ENCODE results near the gene CSF3R.

CSF3R gene

GRCh38 chr1:36420836-36421317 lies 61.8 kb downstream of the CSF3R start:
- H3K27me3 ChIP-seq (ENCODE audit: insufficient read depth, poor library complexity, severe bottlenecking), result no peaks in the 10 kb centered on the region
- H3K4me1 ChIP-seq (ENCODE audit: insufficient read depth, poor library complexity, severe bottlenecking), result no peaks in the 10 kb centered on the region
- TF ChIP-seq CTCF (IDR thresholded peaks at IDR 0.05; ENCODE audit: poor library complexity, severe bottlenecking), result peak; percentile 94
- no peak overlapping the region for H3K27ac ChIP-seq (ENCODE audit: poor library complexity, severe bottlenecking)
- no peaks in the 10 kb centered on the region for H3K36me3 ChIP-seq (ENCODE audit: low read depth)
- no peaks in the 10 kb centered on the region for H3K9me3 ChIP-seq (ENCODE audit: severe bottlenecking)
- DNase-seq (ENCODE audit: low spot score) (no peak), ATAC-seq (ENCODE audit: low read depth) (peak; percentile 95)
- H3K4me3 ChIP-seq (ENCODE audit: severe bottlenecking), result no peak overlapping the region

GRCh38 chr1:36420409-36420808 lies 62.3 kb downstream of the CSF3R start:
- H3K9me3 ChIP-seq (ENCODE audit: severe bottlenecking), result no peaks in the 10 kb centered on the region
- H3K4me3 ChIP-seq (ENCODE audit: severe bottlenecking), result no peak overlapping the region
- no peaks in the 10 kb centered on the region for H3K4me1 ChIP-seq (ENCODE audit: insufficient read depth, poor library complexity, severe bottlenecking)
- H3K36me3 ChIP-seq (ENCODE audit: low read depth), result no peaks in the 10 kb centered on the region
- H3K27me3 ChIP-seq (ENCODE audit: insufficient read depth, poor library complexity, severe bottlenecking), result no peaks in the 10 kb centered on the region
- no peak for DNase-seq (ENCODE audit: low spot score)
- no peak for TF ChIP-seq CTCF (IDR thresholded peaks at IDR 0.05; ENCODE audit: poor library complexity, severe bottlenecking)
- no peak for ATAC-seq (ENCODE audit: low read depth)
- no peak overlapping the region for H3K27ac ChIP-seq (ENCODE audit: poor library complexity, severe bottlenecking)

GRCh38 chr1:36419569-36419968 lies 63.1 kb downstream of the CSF3R start:
- DNase-seq (ENCODE audit: low spot score), result no peak
- Histone ChIP-seq H3K27me3 (ENCODE audit: insufficient read depth, poor library complexity, severe bottlenecking) (no peaks in the 10 kb centered on the region), H3K9me3 (ENCODE audit: severe bottlenecking) (no peaks in the 10 kb centered on the region), H3K27ac (ENCODE audit: poor library complexity, severe bottlenecking) (no peak overlapping the region), H3K4me3 (ENCODE audit: severe bottlenecking) (no peak overlapping the region), H3K36me3 (ENCODE audit: low read depth) (no peaks in the 10 kb centered on the region), H3K4me1 (ENCODE audit: insufficient read depth, poor library complexity, severe bottlenecking) (no peaks in the 10 kb centered on the region)
- ATAC-seq (ENCODE audit: low read depth), result no peak
- TF ChIP-seq CTCF (IDR thresholded peaks at IDR 0.05; ENCODE audit: poor library complexity, severe bottlenecking), result no peak

GRCh38 chr1:36419140-36419539 lies 63.6 kb downstream of the CSF3R start:
- no peak for ATAC-seq (ENCODE audit: low read depth)
- no peak overlapping the region for H3K27ac ChIP-seq (ENCODE audit: poor library complexity, severe bottlenecking)
- no peak for TF ChIP-seq CTCF (IDR thresholded peaks at IDR 0.05; ENCODE audit: poor library complexity, severe bottlenecking)

GRCh38 chr1:36417931-36418330 lies 64.8 kb downstream of the CSF3R start:
- H3K36me3 ChIP-seq (ENCODE audit: low read depth), result no peaks in the 10 kb centered on the region
- no peaks in the 10 kb centered on the region for H3K4me1 ChIP-seq (ENCODE audit: insufficient read depth, poor library complexity, severe bottlenecking)
- ATAC-seq (ENCODE audit: low read depth) (no peak), DNase-seq (ENCODE audit: low spot score) (no peak)
- H3K27ac ChIP-seq (ENCODE audit: poor library complexity, severe bottlenecking), result no peak overlapping the region
- TF ChIP-seq CTCF (IDR thresholded peaks at IDR 0.05; ENCODE audit: poor library complexity, severe bottlenecking), result no peak
- H3K9me3 ChIP-seq (ENCODE audit: severe bottlenecking), result no peaks in the 10 kb centered on the region
- H3K4me3 ChIP-seq (ENCODE audit: severe bottlenecking), result no peak overlapping the region
- H3K27me3 ChIP-seq (ENCODE audit: insufficient read depth, poor library complexity, severe bottlenecking), result no peaks in the 10 kb centered on the region

More at GRCh38 chr1:36419140-36419539, 63.6 kb downstream of the CSF3R start:
- H3K9me3 ChIP-seq (ENCODE audit: severe bottlenecking), result no peaks in the 10 kb centered on the region
- no peak for DNase-seq (ENCODE audit: low spot score)
- no peaks in the 10 kb centered on the region for H3K27me3 ChIP-seq (ENCODE audit: insufficient read depth, poor library complexity, severe bottlenecking)
- H3K4me1 ChIP-seq (ENCODE audit: insufficient read depth, poor library complexity, severe bottlenecking), result no peaks in the 10 kb centered on the region
- no peaks in the 10 kb centered on the region for H3K36me3 ChIP-seq (ENCODE audit: low read depth)
- no peak overlapping the region for H3K4me3 ChIP-seq (ENCODE audit: severe bottlenecking)
